LNCAP (cell line): ENCODE measurements around the gene PIM1.

Experiments used
- TF ChIP-seq, protein P1 (sequence below): fragments of 450-650 bp; IDR thresholded peaks from 2 replicates; pipeline ENCODE4 v1.5.1; 2017; ENCODE audit warnings: mild to moderate bottlenecking

Gene PIM1

DNA sequence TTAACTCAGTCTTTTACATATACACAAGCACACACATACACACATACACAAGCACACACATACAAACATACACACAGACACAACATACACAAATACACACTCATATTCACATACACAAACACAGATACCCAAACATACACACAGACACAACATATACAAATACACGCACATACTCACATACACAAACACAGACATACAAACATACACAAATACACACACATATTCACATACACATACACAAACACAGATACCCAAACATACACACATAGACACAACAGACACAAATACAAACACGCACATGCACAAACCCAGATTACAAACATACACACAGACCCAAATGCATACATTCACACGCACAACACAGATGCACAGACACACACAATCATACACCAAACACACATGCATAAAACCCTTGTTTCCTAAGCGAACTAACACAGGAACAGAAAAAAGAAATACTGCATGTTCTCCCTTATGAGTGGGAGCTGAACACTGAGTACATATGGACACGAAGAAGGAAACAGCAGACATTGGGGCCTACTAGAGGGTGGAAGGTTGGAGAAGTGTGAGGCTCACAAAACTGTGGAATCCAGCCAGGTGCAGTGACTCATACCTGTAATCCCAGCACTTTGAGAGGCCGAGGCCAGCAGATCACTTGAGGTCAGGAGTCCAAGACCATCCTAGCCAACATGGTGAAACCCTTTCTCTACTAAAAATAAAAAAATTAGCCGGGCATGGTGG lies 34.2 kb downstream of the PIM1 start:
- TF ChIP-seq, protein P1, sequence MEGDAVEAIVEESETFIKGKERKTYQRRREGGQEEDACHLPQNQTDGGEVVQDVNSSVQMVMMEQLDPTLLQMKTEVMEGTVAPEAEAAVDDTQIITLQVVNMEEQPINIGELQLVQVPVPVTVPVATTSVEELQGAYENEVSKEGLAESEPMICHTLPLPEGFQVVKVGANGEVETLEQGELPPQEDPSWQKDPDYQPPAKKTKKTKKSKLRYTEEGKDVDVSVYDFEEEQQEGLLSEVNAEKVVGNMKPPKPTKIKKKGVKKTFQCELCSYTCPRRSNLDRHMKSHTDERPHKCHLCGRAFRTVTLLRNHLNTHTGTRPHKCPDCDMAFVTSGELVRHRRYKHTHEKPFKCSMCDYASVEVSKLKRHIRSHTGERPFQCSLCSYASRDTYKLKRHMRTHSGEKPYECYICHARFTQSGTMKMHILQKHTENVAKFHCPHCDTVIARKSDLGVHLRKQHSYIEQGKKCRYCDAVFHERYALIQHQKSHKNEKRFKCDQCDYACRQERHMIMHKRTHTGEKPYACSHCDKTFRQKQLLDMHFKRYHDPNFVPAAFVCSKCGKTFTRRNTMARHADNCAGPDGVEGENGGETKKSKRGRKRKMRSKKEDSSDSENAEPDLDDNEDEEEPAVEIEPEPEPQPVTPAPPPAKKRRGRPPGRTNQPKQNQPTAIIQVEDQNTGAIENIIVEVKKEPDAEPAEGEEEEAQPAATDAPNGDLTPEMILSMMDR, result no peak

DNA sequence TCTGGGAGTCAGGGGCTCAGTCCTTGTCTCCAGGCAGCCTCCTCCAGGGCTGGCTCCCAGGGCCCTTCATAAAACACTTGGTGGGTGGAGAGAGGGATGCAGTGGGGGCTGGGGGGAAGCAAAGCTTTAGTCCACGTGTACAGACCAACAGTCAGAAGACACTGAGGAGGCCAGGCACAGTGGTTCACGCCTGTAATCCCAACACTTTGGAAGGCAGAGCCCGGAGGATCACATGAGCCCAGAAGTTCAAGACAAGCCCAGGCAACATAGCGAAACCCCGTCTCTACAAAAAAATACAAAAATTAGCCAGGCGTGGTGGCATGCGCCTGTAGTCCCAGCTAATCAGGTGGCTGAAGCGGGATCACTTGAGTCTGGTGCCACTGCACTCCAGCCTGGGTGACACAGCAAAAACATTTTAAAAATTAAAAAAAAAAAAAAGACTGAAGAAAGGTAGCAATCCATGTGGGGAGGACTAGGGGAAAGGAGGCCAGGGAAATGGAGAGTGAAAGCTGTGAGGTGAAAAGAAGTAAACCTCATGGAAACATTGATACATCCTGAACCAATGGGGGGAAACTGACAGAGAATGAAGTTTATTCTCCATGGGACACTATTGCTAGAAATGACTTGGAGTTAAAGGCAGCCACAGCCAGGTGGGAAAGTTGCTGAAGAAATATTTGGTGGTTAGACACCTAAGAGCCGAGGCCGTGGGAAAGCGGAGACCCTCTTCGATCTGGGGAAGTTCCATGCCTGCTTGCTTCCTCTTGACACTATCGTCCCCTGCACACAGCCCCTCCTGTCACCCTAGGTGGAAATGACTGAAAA lies 35.4 kb downstream of the PIM1 start:
- TF ChIP-seq, protein P1, result no peak

DNA sequence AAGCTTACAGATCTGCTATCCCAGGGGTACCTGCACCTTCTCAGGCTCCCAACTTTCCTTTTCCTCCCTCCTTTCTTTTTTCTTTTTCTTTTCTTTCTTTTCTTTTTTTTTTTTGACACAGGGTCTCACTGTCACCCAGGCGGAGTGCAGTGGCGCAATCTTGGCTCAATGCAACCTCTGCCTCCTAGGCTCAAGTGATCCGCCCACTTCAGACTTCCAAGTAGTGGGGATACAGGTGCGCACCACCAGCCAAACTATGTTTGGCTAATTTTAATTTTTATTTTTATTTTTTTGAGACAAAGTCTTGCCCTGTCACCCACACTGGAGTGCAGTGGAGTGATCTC lies 36.0 kb downstream of the PIM1 start:
- TF ChIP-seq, protein P1, result no peak

DNA sequence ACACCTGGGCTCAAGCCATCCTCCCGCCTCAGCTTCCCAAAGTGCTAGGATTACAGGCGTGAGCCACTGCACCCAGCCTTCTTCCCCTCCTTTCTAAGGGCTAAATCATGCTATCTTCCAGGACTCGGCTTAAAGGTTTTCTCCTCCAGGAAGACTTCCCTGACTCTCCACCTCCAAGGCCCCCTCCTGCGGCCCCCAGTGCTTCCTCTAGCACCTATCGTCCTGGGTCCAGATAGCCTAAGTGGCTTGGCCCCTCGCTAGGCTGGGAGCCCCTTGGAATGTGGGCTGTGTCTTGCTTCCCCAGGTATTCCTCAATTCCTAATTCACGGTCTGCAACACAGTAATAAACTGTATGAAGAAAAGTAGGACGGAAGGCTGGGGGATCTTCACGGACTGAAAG lies 36.7 kb downstream of the PIM1 start:
- TF ChIP-seq, protein P1, result no peak

DNA sequence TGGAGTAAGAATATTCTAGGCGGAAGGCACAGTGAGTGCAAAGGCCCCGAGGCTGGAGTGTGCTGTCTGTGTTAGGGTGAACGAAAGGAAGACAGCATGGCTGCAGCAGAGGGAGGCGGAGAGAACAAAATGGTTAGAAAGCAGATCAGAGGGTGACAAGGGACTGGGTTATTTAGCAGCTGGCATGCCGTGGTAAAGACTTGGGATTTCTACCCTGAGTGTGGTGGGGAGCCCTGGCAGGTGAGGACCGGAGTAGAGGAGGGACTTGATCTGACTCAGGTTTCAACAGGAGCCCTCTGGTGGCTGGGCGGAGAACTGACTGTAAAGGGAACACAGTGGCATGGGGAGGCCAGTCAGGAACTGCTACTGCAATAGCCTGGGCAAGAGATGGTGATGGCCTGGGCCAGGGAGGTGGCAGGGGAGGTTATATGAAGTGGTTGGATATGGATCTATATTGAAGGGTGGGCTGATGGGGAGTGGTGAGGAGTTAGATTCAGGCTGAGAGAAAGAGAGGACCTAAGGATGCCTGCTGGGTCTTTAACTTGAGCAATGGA lies 38.0 kb downstream of the PIM1 start:
- TF ChIP-seq, protein P1, result peak; percentile 72

DNA sequence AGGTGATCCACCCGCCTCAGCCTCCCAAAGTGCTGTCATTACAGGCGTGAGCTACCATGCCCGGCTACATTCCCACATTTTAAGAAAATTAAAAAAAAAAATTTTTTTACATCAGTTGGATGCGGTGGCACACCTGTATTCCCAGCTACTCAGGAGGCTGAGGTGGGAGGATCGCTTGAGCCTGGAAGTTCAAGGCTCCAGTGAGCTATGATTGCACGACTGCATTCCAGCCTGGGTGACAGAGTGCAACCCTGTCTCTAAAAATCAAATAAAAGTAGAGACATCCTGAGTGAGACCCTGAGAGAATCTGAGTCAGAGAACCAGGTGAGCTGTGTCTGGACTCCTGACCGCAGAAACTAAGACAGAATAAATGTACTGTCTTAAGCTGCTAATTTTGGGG lies 38.8 kb downstream of the PIM1 start:
- TF ChIP-seq, protein P1, result no peak

DNA sequence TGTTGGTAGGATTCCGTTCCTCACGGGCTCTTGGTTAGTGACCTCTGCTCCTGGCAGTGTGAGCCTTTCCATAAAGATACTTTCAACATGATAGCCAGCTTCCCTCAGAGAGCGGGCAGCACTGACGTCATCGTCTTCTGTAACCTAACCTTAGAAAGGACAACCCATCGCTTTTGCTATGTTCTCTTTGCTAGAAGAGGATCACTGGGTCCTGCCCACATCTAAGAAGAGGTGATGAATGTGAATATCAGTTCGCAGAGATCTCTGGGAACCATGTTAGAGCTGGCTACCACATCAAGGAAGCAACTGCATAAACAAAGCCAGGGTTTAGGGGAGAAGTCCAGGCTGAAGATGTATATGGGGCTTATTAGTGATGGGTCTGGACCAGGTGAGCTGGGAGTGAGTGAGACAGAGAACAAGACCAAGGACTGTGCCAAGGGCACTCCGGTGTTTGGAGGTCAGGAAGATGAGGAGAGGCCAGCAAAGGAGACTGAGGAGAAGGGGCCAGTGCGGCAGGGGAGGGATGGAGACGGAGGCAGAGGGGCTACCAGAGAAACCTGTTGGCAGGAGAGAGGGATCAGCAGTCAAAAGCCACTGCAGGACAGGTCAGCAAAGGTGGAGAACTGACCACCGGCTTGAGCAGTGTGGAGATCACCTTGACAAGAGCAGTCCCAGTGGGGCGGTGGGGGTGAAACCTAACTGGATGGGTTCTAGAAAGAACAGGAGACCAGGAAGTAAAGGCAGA lies 39.7 kb downstream of the PIM1 start:
- TF ChIP-seq, protein P1, result no peak
